Endothelial cell of umbilical vein (primary cell): Measurements from ENCODE around the gene GPR17. TPM values are rescaled to one million over a fixed set of nuclear protein-coding genes. Genes with fewer than 3 reads are reported as not detected.

ENCODE experiments used
- BruUV-seq: library from RNA; stranded (reverse); fragments of 400-500 nt; replicated peaks from 2 replicates; lab custom pipeline; 2021; lab: Mats Ljungman, UMichigan
- CTCF ChIA-PET: fragments of 300-600, 350-600 bp; sonication (Branson Sonifier 250); formaldehyde crosslinking; loops from one replicate; lab custom pipeline; 2021; ENCODE audit warnings: antibody characterized with exemption, inconsistent platforms; lab: Charles Lee
- POLR2A ChIA-PET: fragments of 300-600, 350-600 bp; sonication (Branson Sonifier 250); formaldehyde crosslinking; loops from one replicate; lab custom pipeline; 2021; ENCODE audit warnings: antibody characterized with exemption, inconsistent platforms; lab: Charles Lee
- DNase-seq: peaks from one replicate; pipeline ENCODE4 v3.0.0-alpha.2; 2011; ENCODE audit warnings: low read depth, low spot score
- FAIRE-seq: peaks from 2 replicates; lab custom pipeline; 2011; peaks lifted over from hg19 to GRCh38; lab: Jason Lieb, UNC
- H2AFZ ChIP-seq: 2 replicates; pipeline ENCODE4 v1.6.0; 2012; ENCODE audit warnings: low read depth, low read length, control low read depth, inconsistent platforms
- H3K27ac ChIP-seq: 2 replicates; pipeline ENCODE4 v1.5.1; 2011; ENCODE audit warnings: low read depth, mild to moderate bottlenecking, control low read depth, low read length, moderate library complexity; ENCODE audit not compliant: insufficient read depth
- H3K27me3 ChIP-seq, 2 experiments: 2 replicates each; pipeline versions ENCODE4 v1.6.0 to v1.6.1; 2011; ENCODE audit warnings: low read length in 2 of 2, mixed read lengths in 1 of 2; ENCODE audit not compliant: control insufficient read depth in 2 of 2, insufficient read depth in 2 of 2
- H3K36me3 ChIP-seq, 2 experiments: 2 replicates in 1 of 2; 3 replicates in 1 of 2; pipeline ENCODE4 v1.5.1; 2011; ENCODE audit warnings: low read length in 2 of 2, mild to moderate bottlenecking in 1 of 2, moderate library complexity in 1 of 2; ENCODE audit not compliant: control insufficient read depth in 2 of 2, insufficient read depth in 2 of 2; ENCODE audit errors: extremely low read depth in 1 of 2
- H3K4me1 ChIP-seq: 3 replicates; pipeline ENCODE4 v1.5.1; 2011; ENCODE audit warnings: mild to moderate bottlenecking, low read length; ENCODE audit not compliant: control insufficient read depth, insufficient read depth; ENCODE audit errors: extremely low read depth
- H3K4me2 ChIP-seq: 2 replicates; pipeline ENCODE4 v1.6.1; 2011; ENCODE audit warnings: low read length, control low read depth, mixed read lengths; ENCODE audit not compliant: insufficient read depth
- H3K4me3 ChIP-seq, 3 experiments: fragments of 200-600 bp in 1 of 3; sonication (generic), shearing (Covaris generic) in 1 of 3; replicated peaks in 1 of 3; 2 replicates each; pipeline ENCODE4 v1.5.1; 2011 to 2016; ENCODE audit warnings: control low read depth in 3 of 3, low read length in 3 of 3, mild to moderate bottlenecking in 2 of 3, inconsistent platforms in 1 of 3, low read depth in 1 of 3, moderate library complexity in 1 of 3; ENCODE audit not compliant: insufficient read depth in 1 of 3
- H3K79me2 ChIP-seq: 2 replicates; pipeline ENCODE4 v1.6.0; 2012; ENCODE audit warnings: low read length, inconsistent platforms; ENCODE audit not compliant: control insufficient read depth, insufficient read depth
- H3K9ac ChIP-seq: replicated peaks from 2 replicates; pipeline ENCODE3; 2011; ENCODE audit warnings: low read length, control low read depth; ENCODE audit not compliant: insufficient read depth; ENCODE audit errors: extremely low read depth
- H3K9me1 ChIP-seq: replicated peaks from 3 replicates; pipeline ENCODE4 v1.6.0; 2011; ENCODE audit warnings: mild to moderate bottlenecking, low read length; ENCODE audit not compliant: control insufficient read depth, insufficient read depth; ENCODE audit errors: extremely low read depth
- H3K9me3 ChIP-seq: replicated peaks from 2 replicates; pipeline ENCODE4 v1.5.1; 2012; ENCODE audit warnings: low read length, inconsistent platforms; ENCODE audit not compliant: control insufficient read depth, insufficient read depth
- H4K20me1 ChIP-seq: replicated peaks from 2 replicates; pipeline ENCODE3; 2011; ENCODE audit warnings: mild to moderate bottlenecking, low read length; ENCODE audit not compliant: control insufficient read depth, insufficient read depth; ENCODE audit errors: extremely low read depth
- CTCF ChIP-seq, 2 donors: IDR thresholded peaks; 1 replicate in 1 of 2; 2 replicates in 1 of 2; pipeline ENCODE4 v1.5.1; 2011; ENCODE audit warnings: low read length in 2 of 2, mild to moderate bottlenecking in 2 of 2, moderate library complexity in 2 of 2, control low read depth in 1 of 2, inconsistent platforms in 1 of 2, low read depth in 1 of 2; ENCODE audit not compliant: insufficient read depth in 1 of 2; ENCODE audit errors: extremely low read depth in 1 of 2
- EZH2 ChIP-seq: IDR thresholded peaks from 2 replicates; pipeline ENCODE4 v1.6.1; 2012; ENCODE audit warnings: borderline replicate concordance, low read depth, mild to moderate bottlenecking, moderate library complexity, low read length, inconsistent platforms; ENCODE audit not compliant: severe bottlenecking
- FOS ChIP-seq: IDR thresholded peaks from 2 replicates; pipeline ENCODE4 v1.6.1; 2011; ENCODE audit warnings: mild to moderate bottlenecking, low read length, moderate library complexity, borderline replicate concordance; ENCODE audit not compliant: insufficient read depth
- JUN ChIP-seq: IDR thresholded peaks from 2 replicates; pipeline ENCODE4 v1.6.1; 2011; ENCODE audit warnings: borderline replicate concordance, low read depth; ENCODE audit not compliant: insufficient read length, insufficient read depth
- POLR2A ChIP-seq: IDR thresholded peaks from 2 replicates; pipeline ENCODE4 v1.6.1; 2012; ENCODE audit warnings: low read depth, mild to moderate bottlenecking, control low read depth, low read length
- POLR2AphosphoS5 ChIP-seq: IDR thresholded peaks from 2 replicates; pipeline ENCODE4 v1.6.1; 2012; ENCODE audit warnings: low read depth, mild to moderate bottlenecking, control low read depth, low read length, moderate library complexity; ENCODE audit not compliant: insufficient read depth
- dilution Hi-C: fragments of 300-500 bp; cut with MboI; formaldehyde crosslinking; loops from one replicate; pipeline ENCODE4 v1.15.0; 2019; ENCODE audit warnings: low sequenced_read_pairs; ENCODE audit not compliant: extremely low pct_ligation_motif_present
- intact Hi-C: fragments of 100-400 bp; cut with micrococcal nuclease; formaldehyde crosslinking; loops from one replicate; pipeline ENCODE4 v1.10.0; 2022
- polyA plus RNA-seq, 4 experiments: library from polyadenylated mRNA; depleted of rRNA in 3 of 4; stranded (reverse) in 3 of 4; unstranded in 1 of 4; fragments of >200 nt; gene quantifications; 2 replicates each; pipeline versions ENCODE4 v1.2.1 to v1.2.3, GENCODE V29; 2011 to 2012; ENCODE audit warnings: missing spikeins in 1 of 4
- total RNA-seq: library from RNA; stranded (reverse); gene quantifications from 2 replicates; pipeline ENCODE4 v1.2.3, GENCODE V29; 2021
- TF ChIP-seq, protein P1 (sequence below): IDR thresholded peaks from 2 replicates; pipeline ENCODE4 v1.6.1; 2011; ENCODE audit not compliant: insufficient read depth, insufficient read length

GPR17 gene
- total and polyA plus RNA-seq, 2 donors (not counting 3 experiments of a cell fraction or from before 2014, with no cell fraction given), result 0.10 TPM; not detected in 1

DNA sequence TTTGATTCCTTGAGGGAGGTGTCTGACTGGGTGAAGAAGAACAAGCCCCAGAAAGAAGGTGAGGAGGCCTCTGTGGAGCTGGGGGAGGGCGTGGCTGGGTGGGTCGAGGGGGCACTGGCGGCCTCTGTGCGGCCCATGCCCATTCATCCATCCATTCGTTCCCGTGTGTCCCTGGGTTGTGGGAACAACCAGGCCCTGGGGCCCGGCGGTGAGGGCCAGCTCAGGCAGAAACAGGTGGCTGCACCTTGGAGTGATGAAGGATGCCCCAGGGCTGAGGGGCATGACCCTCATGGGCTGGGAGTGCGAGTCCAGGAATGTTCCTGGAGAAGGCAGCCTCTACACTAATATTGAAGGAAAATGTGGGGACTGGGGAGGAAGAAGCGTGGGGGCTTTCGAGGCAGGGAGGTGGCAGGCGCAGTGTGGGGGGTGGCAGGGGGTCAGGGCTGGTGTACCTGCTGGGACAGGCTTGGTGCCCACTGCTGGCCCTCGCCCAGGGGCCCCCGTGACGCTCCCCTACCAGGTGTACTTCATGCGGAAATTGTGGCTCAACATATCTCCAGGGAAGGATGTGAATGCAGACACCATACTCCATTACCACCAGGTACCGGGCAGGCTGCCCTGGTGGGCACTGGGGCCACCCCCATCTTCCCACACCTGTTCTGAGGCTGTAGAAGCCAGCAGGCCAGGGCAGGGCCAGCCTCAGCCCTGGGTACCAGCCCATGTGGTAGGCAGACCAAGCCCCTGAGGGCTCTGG lies 11.2 kb upstream of the GPR17 start:
- no peak overlapping the region for H2AFZ ChIP-seq
- no peak overlapping the region for H3K4me2 ChIP-seq
- peaks cover 21% of the 10 kb centered on the region for H3K4me1 ChIP-seq
- H3K9me3 ChIP-seq, result no peaks in the 10 kb centered on the region
- no peaks in the 10 kb centered on the region for H3K79me2 ChIP-seq
- no peak overlapping the region for H3K9ac ChIP-seq
- intact Hi-C loops, result no loop called here
- CTCF ChIA-PET, result no interaction called here
- no peak overlapping the region for H3K4me3 ChIP-seq
- dilution Hi-C loops, result no loop called here
- TF ChIP-seq, protein P1, sequence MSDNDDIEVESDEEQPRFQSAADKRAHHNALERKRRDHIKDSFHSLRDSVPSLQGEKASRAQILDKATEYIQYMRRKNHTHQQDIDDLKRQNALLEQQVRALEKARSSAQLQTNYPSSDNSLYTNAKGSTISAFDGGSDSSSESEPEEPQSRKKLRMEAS, result no peak
- TF ChIP-seq CTCF (IDR thresholded peaks at IDR 0.05; ENCODE audit: extremely low read depth in 1 of 2, insufficient read depth in 1 of 2, low read depth in 1 of 2, low read length in 2 of 2), result no peak
- TF ChIP-seq JUN, result no peak
- TF ChIP-seq FOS, result no peak
- no peak for TF ChIP-seq POLR2A
- TF ChIP-seq POLR2AphosphoS5, result no peak
- no peak for TF ChIP-seq EZH2
- FAIRE-seq (no peak), DNase-seq (no peak)
- H3K9me1 ChIP-seq, result no peaks in the 10 kb centered on the region
- H4K20me1 ChIP-seq, result no peaks in the 10 kb centered on the region
- H3K27ac ChIP-seq, result no peak overlapping the region
- H3K36me3 ChIP-seq, result no peaks in the 10 kb centered on the region
- BruUV-seq, result no TSS peak
- POLR2A ChIA-PET, result no interaction called here
- H3K27me3 ChIP-seq, result no peaks in the 10 kb centered on the region
